ENCODE measurements around the gene ABCD4.
"Not testable (repeated sequence)": the region's sequence is repeated elsewhere in the genome, so short reads cannot be mapped to it uniquely, and the experiment has no call there.

Gene ABCD4

GRCh38 chr14:74302634-74303569 is at the start of gene ABCD4:
Gene ABCD4 (minus strand): TSS chr14:74302934. CDS start chr14:74302912, 22 bp downstream.
- DNase-seq: peak; percentile 93

- no peak for DNase-seq
Observed at GRCh38 chr14:74350928-74351323, 48.2 kb upstream of the ABCD4 start.

- DNase-seq: no peak
Observed at GRCh38 chr14:74350211-74350927, 47.6 kb upstream of the ABCD4 start.

- DNase-seq: no peak
Observed at GRCh38 chr14:74349757-74350156, 47.0 kb upstream of the ABCD4 start.

- DNase-seq: no peak
Observed at GRCh38 chr14:74348735-74349463, 46.2 kb upstream of the ABCD4 start.

- DNase-seq: no peak
Observed at GRCh38 chr14:74348241-74348734, 45.6 kb upstream of the ABCD4 start, which contains the start of gene VRTN. Gene VRTN (plus strand): TSS chr14:74348471. CDS start chr14:74356784, 8,313 bp downstream.

- no peak for DNase-seq
Observed at GRCh38 chr14:74347795-74348100, 45.0 kb upstream of the ABCD4 start.

GRCh38 chr14:74347097-74347794 is 44.5 kb upstream of the ABCD4 start:
- DNase-seq: no peak

- DNase-seq: no peak
Observed at GRCh38 chr14:74346341-74346740, 43.6 kb upstream of the ABCD4 start.

- no peak for DNase-seq
Observed at GRCh38 chr14:74333909-74334308, 31.2 kb upstream of the ABCD4 start.

GRCh38 chr14:74329950-74330552 is 27.3 kb upstream of the ABCD4 start:
- DNase-seq: not testable (repeated sequence)

GRCh38 chr14:74326369-74327152 is 23.8 kb upstream of the ABCD4 start:
- DNase-seq: no peak

- no peak for DNase-seq
Observed at GRCh38 chr14:74325446-74325845, 22.7 kb upstream of the ABCD4 start.

- peak; percentile 40 for DNase-seq
Observed at GRCh38 chr14:74324931-74325361, 22.2 kb upstream of the ABCD4 start.

- no peak for DNase-seq
Observed at GRCh38 chr14:74314576-74314975, 11.8 kb upstream of the ABCD4 start.

- DNase-seq: no peak
Observed at GRCh38 chr14:74313601-74314000, 10.9 kb upstream of the ABCD4 start.

GRCh38 chr14:74312161-74312560 is 9.4 kb upstream of the ABCD4 start:
- no peak for DNase-seq

GRCh38 chr14:74309125-74310022 is 6.6 kb upstream of the ABCD4 start:
- DNase-seq: peak; percentile 21

GRCh38 chr14:74308695-74309094 is 6.0 kb upstream of the ABCD4 start:
- no peak for DNase-seq

GRCh38 chr14:74302152-74302628 is 544 bp downstream of the ABCD4 start:
- peak; percentile 56 for DNase-seq

All from MV-4-11 (cell line).